Islet of Langerhans (tissue), 1 donor: ENCODE data around the gene NHP2.
A peak's percentile ranks its signal among the peaks of the same experiment; 100 is the strongest.
"Not testable (repeated sequence)": the region's sequence is repeated elsewhere in the genome, so short reads cannot be mapped to it uniquely, and the experiment has no call there.

ENCODE experiments used
- FAIRE-seq: peaks from one replicate; lab custom pipeline; 2011; peaks lifted over from hg19 to GRCh38; lab: Jason Lieb, UNC

NHP2 gene

DNA sequence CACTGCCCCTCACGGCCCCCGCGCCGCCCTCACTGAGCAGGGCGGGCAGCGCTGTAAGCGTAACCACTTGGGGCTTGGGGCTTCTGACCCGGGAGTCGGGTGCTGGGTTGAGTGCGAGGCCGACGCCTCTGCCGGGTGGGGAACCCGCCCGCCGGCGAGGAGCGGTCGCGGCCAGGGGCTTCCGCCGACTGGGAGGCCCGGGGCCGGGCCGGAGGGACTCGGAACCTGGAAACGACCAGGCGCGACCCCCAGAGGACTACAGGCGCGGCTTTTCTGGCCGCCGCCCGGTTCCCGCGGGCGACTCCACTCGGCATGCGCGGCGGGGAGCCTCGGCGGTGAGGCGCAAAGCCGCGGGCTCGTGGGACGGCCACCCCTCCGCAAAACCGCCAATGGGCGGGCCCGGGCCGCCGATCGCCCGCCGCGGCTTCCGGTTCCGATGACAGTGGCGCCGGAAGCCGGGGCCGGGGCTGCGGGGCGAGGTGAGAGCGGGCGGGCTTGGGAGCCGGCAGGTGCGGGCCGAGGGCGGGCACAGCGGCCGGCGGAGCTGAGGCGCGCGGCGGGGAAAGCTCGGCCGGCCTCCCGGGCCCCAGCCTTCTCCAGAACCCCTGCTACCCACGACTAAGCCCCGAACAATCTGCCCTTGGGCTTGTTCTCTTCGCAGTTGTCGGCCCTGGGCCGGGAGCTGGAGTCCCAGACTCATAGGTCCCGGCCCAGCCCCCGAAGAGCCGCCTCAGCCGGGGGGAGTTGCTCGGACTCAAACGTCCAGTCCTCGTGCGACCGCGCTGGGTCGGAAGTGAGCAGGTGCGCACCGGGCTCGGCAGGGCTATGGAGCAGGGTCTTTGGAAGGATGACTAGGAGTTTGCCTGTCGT, 22.9 kb downstream of the NHP2 start, which contains the start of gene RMND5B:
Gene RMND5B (plus strand): TSS at position 439 of the 870 bp plus-strand sequence. CDS start 7,106 bp downstream, outside the sequence.
- FAIRE-seq: no peak

- FAIRE-seq: not testable (repeated sequence)
These were observed 23.5 kb downstream of the NHP2 start for GRCh38 chr5:178130234-178130575.

GRCh38 chr5:178129296-178129695, 24.4 kb downstream of the NHP2 start:
- FAIRE-seq: no peak

GRCh38 chr5:178127300-178128009, 26.2 kb downstream of the NHP2 start:
- not testable (repeated sequence) for FAIRE-seq

- FAIRE-seq: no peak
These were observed 27.1 kb downstream of the NHP2 start for GRCh38 chr5:178126556-178126955.

DNA sequence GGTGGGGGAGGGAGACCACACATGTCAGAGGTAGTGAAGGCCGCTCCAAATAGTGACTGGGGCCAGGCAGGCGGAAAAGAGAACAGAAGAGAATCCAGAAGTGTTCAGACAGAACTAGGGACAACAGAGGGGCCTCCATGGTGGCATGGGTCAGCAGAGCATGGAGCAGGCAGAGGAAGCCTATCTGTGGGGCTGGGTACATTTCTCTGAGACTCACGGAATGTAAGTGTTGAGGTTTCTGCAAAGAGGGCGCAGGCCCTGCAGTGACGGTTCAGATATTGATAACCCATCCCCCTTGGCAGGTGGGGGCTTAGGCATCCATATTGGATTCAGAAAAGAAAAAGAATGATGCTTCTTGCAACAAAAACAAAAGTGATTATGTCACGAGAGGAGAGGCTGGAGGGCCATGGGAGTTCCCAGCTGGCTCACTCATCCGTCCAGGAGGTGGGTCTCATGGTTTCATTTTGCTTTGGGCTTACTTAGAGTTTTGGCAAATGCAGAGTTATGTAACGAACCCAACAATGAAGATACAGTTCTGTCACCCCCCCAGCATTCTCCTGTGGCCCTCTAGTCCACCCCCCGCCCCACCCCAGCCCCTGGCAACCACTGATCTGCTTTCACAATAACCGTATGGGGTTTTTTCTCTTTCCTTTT, 28.3 kb downstream of the NHP2 start:
- FAIRE-seq: no peak

DNA sequence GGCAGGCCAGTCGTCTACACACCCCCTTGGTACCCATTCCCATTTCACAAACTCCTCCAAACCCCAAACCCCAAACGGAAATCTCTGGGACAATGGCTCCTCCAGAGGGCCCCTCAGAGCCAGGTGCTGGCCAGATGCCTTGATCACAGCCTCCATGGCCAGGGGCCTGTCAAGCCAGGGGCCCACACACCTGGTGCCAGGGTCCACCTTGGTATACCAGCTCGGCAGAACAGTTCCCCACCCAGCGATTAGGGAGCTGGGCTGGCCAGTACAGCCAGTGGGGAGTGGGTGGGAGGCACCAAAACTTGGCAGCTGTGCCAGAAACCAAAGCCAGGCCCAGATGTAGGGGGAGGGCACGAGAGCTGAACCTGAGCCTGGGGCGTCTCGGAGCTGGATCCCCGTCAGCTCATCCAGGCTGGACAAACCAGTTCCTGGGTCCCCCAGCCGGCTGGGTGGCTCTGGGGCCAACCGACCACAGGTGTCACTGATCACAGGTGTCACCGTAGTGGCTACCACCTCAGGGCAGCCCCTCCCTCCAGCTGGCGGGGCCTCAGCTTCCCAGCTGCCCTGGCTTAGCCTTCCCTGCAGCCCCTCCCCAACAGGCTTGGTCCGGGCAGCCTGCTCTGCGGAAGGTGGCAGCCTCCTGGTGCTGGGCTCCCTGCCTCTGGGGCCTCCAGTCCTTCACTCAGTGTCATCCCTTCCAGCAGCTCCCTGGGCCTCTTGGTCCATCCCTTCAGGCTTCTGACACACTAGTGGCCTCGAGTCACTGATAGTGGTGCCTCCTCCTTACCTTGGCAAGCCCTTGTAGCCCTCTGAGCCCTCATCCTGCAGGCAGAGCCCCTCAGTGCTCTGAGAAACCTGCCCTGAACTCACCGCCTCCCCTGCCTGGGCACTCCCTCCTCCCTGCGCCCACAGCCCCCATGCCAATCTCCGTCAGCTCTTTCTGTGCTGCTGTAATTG, 29.4 kb downstream of the NHP2 start:
- no peak for FAIRE-seq

- no peak for FAIRE-seq
These were observed 30.4 kb downstream of the NHP2 start for GRCh38 chr5:178123094-178123965.

DNA sequence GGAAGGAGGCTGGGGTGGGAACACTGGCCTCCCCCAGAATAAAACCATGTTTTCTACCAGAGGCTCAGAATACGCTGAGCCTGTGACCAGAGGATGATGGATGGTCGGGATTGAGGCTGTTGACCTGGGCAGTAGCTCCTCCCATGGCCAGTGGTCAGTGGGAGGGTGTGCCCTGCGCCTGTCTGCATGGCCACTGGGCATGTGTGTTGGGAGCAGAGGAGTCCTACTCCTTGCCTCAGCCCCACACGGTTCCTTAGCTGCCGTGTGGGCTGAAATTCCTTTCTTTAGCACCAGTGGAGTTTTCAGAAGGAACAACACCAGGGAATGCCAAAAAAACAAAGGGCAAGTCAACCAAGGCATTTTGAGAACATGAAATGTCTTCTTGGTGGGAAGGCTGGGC, 31.3 kb downstream of the NHP2 start:
- no peak for FAIRE-seq

GRCh38 chr5:178121391-178122276, 32.1 kb downstream of the NHP2 start:
- FAIRE-seq: no peak

GRCh38 chr5:178120607-178121357, 32.9 kb downstream of the NHP2 start:
- FAIRE-seq: peak; percentile 61

DNA sequence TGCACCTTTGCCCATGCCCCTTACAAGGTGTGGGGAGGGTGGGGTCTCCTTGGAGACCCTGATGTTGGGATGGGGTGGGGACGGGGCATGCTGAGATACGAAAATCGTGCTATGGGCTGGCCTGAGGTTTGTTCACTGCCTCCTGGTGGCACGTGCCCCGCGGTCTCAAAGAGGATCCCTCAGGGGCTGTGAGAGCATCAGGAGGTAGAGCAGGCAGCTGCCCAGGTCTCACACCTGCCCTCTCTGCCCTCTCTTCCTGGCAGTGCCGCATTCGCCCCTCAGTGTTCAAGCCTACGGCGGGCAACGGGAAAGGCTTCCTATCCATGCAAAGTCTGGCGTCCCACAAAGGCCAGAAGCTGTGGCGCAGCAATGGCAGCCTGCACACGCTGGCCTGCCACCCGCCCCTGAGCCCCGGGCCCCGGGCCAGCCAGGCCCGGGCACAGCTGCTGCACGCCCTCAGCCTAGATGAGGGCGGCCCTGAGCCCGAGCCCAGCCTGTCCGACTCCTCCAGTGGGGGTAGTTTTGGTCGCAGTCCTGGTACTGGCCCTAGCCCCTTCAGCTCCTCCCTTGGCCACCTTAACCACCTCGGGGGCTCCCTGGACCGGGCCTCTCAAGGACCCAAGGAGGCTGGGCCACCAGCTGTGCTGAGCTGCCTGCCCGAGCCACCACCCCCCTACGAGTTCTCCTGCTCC, 33.6 kb downstream of the NHP2 start:
- no peak for FAIRE-seq

DNA sequence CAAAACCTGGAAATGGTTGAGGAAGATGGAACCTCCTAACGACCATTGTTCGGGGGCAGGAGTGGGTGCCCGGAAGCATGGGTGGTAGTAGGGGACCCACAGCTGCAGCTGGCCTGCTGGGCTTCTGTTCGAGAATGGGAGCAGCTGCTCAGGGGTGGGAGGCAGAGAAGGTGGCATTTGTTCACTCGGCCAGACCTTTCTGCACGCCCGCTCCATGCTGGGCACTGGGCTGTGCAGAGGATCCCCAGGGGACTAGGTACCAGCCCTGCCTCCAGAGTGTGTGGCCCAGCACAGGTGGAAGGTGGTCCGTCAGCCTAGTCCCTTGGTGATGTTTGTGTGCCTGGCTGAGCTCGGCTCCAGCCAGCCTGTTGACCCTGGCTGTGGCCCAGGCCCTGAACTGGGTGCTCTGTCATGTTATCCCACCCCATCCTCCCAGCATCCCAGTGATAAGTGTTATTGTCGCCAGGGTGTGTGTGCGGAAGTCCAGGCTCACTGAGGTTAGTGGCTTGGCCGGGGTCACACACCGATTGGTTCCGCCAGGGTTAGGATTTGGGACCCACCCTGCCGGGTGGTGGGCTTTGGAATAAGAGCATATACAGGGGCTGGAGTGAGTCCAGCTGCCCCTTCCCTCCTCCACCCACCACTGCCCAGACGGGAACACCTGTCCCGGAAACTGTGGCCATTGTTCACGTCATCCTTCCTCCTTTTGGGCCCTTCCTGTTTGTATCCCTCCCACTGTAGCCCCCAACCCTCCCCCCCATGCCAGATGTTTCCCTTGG, 35.6 kb downstream of the NHP2 start:
- FAIRE-seq: no peak

DNA sequence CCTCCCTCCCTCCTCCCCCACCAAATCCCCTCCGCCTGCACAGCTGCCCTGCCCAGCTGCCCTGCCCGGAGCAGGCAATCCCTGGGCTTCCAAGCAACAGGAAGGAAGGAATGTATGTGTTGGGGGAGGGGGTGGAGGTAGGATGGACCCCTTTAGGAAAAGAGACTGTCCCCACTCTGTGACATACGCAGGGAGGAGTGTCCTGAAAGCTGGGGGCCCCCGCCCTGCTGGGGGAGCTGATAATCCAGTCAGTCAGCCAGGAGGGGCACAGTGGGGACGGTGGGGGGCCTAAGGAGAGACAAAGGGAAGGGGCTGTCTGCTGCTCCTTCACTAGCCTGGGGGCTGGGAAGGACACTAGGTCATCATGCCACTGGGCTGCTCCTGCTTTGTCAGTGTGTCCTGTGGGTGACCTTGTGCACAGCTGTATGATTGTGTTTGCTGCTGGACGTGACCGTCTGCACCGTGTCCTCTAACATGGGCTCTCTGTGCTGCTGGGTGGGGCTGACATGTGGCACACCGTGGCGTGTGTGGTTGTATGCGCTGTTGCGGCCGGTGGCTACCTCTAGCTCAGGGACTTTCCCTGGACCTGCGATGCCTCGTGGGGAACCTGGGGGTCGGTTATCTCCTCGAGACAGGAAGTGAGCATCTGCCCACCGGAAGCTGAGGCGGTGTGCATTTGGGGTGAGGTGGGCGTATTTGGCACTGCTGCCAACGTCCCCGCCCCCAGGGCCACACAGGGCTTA, 37.4 kb downstream of the NHP2 start:
- no peak for FAIRE-seq

- FAIRE-seq: no peak
These were observed 37.9 kb downstream of the NHP2 start for GRCh38 chr5:178115814-178116142.

- no peak for FAIRE-seq
These were observed 38.4 kb downstream of the NHP2 start for GRCh38 chr5:178115136-178115813.
